SW 1271 (cell line): Measurements from ENCODE around the gene FNIP2.
"Not testable (repeated sequence)": the region's sequence is repeated elsewhere in the genome, so short reads cannot be mapped to it uniquely, and the experiment has no call there.

Experiments
- DNase-seq, 2 experiments: peaks; one replicate each; lab custom pipeline; 2025; lab: John Stamatoyannopoulos, UW

Gene FNIP2

DNA sequence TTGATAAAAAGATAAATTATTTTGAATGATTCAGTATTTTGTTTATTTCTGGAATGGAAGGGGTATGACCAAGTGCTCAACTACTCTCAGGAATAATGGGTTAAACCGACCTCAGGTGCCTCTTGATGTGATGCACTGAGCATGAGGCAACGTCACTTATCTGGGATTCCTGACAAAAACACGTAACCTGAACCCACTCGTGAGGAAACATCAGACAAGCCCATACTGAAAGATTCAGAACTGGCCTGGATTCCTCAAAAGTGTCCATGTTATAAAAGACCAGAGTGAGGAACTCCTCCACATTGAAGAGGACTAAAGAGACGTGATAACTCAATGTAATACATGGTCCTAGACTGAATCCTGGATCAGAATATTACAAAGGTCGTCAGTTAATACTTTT lies 144.0 kb downstream of the FNIP2 start:
- DNase-seq = no peak

DNA sequence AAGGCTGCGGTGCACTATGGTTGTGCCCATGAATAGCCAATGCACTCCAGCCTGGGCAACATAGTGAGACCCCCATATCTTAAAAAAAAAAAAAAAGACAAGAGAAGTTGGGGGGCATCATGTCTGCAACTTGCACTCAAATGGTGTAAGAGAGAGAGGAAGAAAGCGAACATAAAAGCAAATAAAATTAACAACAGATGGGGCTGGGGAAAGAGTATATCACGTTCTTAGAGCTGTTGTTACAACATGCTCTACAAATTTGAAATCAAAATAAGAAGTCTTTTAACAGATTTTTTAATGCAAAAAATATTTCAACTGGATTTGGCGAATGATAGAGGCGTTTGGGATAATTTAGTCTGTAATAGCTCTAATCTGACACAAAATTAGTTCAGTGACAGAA lies 144.9 kb downstream of the FNIP2 start:
- no peak for DNase-seq

DNA sequence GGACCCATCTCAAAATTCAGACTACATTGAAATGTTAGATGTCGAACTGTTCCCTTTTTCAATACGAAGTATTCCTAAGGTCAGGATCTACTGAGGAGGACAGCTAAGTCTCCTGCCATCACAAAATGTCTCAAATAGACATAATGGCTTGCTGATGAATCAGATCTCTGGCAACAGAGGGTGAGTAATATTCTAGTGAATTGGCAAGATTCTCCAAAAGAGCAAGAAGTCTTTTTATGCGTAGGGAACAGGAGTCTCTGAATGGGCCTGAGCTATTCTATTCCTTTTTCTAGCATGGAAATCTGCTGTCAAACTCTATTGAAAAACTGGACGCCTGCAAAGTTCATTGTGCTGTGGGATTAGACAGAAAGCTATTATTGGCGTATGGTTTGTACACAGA lies 145.4 kb downstream of the FNIP2 start:
- no peak for DNase-seq

DNA sequence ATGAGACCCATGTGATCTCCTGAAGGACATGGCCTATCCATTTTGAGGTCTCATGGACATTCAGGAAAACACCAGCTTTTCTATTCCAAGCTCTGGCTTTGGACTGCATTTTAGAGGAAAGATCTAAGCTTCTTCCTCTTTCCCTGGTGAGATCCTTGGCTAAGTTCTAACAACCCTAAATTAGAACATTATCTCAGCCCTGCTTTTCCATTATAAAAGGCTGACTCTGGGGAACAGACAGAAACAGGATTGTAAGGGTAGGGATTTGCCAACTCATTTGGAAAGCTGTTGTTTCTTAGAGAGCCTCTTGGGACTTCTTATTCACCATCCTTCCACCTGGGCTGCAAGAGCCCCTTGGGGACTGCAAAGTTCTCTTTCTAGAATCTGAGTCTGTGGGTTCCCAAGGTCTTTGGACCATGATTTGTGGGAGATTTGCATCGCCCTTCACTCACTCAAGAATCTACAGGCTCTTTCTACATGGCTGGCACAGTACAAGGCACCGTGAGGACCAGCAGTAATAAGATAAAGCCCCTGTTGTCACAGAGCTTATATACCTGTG lies 146.9 kb downstream of the FNIP2 start:
- DNase-seq = no peak

DNA sequence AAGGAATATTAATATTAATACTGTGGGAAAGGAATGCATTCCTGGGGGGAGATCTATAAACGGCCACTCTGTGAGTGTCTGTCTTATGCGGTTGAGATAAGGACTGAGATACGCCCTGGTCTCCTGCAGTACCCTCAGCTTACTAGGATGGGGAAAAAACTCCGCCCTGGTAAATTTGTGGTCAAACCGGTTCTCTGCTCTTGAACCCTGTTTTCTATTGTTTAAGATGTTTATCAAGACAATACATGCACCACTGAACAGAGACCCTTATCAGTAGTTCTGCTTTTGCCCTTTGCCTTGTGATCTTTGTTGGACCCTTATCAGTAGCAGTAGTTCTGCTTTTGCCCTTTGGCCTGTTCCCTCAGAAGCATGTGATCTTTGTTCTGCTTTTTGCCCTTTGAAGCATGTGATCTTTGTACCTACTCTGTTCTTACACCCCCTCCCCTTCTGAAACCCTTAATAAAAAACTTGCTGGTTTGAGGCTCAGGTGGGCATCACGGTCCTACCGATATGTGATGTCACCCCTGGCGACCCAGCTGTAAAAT lies 151.7 kb downstream of the FNIP2 start:
- not testable (repeated sequence) for DNase-seq

DNA sequence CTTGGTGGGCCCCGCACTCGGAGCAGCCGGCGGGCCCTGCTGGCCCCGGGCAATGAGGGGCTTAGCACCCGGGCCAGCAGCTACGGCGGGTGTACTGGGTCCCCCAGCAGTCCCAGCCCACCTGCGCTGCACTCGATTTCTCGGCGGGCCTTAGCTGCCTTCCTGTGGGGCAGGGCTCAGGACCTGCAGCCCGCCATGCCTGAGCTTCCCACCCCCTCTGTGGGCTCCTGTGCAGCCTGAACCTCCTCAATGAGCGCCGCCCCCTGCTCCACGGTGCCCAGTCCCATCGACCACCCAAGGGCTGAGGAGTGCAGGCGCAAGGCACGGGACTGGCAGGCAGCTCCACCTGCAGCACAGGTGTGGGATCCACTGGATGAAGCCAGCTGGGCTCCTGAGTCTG lies 158.9 kb downstream of the FNIP2 start:
- DNase-seq = not testable (repeated sequence)

DNA sequence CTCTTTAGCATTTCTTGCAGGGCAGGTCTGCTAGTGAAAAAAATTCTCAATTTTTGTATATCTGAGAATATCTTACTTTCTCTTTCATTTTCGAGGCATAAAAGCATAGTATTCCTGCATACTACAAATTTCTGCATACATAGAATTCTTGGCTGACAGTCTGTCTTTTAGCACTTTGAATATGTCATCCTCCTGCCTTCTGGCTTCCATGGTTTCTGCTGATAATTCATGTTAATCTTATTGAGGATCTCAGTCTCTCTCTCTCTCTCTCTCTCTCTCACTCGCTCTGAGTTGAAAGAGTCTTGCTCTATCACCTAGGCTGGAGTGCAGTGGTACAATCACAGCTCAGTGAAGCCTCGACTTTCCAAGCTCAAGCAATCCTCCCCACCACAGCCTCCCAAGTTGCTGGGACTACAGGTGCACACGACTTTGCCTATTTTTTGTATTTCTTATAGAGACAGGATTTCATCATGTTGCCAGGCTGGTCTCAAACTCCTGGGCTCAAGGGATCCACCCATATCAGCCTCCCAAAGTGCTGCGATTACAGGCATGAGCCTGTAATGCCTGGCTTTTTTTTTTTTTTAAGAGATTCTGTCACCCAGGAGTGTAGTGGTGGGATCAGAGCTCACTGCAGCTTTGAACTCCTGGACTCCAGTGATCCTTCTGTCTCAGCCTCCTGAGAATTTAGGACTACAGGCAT lies 161.3 kb downstream of the FNIP2 start:
- no peak for DNase-seq

DNA sequence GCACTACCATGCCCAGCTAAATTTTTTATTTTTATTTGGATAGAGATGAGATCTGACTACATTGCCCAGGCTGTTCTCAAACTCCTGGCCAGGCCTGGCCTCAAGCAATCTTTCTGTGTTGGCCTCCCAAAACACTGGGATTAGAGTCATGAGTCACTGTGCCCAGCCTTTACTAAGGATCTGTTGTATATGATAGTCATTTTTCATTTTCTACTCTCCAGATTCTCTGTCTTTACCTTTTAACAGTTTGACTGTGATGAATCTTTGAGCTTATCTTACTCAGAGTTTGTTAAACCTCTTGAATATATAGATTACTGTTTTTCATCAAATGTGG lies 161.8 kb downstream of the FNIP2 start:
- DNase-seq = no peak

DNA sequence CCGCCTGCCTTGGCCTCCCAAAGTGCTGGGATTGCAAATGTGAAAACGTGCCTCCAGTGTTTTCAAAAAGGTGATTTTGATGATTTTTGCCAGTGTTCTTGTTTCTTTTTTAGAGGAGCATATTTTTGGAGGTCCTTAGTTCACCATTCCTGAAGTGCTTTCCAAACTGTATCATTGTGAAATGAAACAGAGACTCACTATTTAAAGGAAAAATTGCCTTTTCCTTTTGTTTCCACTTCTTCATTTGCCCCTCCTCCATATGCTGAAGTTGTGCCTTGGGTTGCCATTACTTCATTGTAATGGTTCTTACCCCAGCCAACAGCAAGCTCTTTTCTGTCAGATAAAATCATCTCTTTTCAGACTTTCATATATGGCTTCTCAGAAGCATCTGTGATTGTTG lies 164.4 kb downstream of the FNIP2 start:
- no peak for DNase-seq

DNA sequence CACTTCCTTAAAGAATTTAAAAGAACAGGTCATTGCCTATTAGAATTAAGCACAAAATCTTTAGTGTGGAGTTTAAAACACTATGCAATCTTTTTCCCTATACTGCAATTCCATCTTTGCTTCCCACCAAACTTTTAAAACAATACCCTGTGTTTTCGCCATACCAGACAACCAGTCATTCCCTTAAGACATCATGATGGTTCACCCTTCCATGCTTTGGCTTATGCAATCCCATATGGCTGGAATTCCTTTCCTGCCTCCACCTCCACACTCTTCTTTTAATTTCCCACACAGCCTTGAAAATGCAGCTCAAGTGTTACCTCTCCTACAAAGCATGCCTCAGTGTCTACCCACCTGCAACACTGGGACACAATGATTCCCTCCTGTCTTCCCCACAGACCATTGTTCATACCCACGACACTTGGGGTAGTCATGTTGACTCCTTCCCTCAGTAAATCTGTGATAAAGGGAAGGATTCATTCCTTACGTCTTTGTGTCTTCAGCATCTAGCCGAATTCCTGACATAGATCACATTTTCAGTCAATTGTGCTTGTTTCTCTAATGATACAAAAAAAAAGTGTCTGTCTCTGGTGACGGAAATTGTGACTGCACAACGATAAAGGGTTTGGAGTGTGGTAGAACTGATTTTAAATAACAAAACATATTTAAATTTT lies 166.3 kb downstream of the FNIP2 start:
- DNase-seq = no peak

DNA sequence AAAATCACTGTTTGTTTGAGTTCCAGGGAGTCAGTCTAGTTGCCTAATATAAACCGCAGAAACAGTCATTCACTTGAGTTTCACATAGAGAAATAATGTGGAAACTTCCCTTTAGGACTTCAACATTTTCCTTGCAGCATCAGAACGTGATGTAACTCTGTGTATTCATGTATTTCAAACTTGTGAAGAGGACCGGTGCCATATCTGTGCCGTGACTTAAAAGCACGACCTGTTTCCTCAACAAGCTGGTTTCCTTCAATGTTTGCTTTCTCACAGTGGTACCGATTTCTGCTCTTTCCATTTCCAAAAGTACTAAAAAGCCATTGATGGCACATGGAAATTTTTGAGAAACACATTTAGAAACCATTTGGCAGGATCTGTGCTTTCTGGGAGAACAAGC lies 167.4 kb downstream of the FNIP2 start:
- no peak for DNase-seq

DNA sequence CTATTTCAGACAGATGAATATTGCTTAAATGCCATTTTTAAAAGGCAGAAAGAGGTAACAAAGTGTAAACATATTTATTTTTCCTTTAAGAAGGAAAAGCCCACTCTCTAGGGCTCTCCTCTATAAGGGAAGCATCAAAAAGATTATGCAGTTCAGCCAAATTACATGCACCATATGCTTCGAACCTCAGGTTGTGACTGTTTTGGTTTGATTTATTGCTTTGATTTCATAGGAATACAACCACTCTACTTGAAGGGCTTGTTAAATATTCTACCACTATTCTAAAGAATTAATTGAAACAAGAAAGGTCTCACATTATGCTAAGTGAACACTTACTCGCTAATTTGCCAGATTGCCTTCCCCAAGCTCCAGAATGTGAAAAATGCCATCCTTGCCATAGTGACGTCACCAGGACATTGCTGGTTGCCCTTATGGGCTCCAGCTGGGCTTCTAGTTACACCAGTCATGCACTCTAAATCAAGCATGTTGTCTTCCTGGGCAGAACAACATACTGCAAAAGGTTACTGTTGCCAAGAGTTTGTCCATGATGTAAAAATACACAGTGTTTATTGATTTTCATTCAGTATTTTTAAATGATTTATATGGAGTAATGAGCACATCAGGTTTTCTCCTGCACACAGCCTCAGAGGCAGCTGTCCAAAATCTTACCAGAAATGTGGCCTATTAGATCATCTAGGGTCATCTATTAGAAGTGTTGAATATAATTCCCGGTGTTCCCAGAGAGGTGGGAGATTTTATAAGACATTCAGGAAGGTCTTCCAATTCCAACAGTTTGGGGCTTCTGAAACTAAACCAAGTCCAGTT lies 169.6 kb downstream of the FNIP2 start:
- DNase-seq = no peak

DNA sequence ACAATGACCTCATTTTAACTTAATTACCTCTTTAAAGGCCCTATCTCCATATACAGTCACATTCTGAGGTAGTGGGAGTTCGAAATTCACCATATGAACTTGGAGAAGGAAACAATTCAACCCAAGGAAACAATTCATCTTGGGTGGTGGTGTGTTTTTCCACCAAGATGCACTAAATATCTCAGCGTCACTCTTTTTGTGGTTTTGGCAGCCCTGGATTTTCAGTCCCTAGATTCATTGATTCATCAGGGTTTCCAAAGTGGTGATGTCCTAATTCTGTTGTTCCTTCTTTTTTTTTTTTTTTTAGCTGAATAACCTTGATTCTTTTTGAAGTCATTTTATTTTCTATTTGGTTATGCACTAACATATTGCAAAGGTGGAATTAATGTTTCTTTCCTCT lies 171.4 kb downstream of the FNIP2 start:
- no peak for DNase-seq

DNA sequence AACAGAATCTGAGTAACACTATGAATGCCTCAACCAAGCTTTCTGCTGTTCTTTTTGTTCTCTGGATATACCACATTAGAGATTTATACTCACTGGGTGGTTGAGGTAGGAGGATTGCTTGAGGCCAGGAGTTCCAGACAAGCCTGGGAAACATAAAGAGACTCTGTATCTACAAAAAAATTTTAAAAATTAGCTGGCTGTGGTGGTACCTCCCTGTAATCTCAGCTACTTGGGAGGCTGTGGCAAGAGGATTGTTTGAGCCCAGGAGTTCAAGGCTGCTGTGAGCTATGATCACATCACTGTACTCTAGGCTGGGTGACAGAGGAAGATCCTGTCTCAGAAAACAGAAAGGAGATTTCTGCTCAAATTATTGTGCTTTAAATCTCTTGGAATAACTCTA lies 172.5 kb downstream of the FNIP2 start:
- DNase-seq = no peak

DNA sequence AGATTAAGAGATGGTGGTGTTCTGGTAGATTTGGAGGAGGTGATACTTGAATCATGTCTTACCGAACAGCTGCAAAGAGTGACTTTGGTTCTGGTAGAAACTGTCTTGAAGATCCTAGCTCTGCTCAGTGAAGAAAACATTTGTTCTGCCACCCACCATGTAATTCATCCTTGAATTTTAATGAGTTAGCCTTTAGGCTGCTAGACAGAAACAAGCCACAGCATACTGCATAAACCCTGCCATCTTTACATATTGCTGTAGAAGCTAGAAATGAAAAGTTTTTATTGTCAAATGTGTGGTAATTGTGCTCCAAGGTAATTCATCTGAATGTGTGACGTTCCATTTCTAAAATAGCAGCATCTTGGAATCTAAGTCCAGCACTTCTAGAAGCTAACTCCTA lies 173.1 kb downstream of the FNIP2 start:
- DNase-seq = no peak

DNA sequence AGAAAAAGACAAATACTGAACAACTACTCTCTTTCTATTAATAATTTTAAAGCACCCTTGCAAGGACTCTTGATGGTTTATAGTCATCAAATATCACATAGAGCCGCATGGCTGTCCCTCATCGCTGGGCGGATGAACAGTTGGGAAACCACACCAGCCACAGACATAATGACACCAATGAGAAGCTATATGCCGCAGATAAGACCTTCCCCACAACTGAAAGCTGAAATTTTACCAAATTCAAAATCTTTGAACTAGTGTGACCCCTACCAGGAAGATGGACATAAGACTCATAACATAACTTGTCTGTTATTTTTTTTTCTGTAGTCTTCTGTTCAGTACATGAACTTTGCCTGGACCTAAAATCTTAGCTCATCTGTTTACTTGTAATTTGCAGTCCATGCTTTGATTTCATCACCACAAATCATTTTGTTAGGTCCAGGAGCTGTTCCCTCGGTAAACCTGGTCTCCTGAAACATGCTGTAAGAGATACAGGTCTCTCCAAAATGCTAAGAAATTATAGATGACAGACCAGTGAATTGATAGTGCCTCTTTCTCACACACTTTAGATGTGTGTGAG lies 176.8 kb downstream of the FNIP2 start:
- DNase-seq = no peak

DNA sequence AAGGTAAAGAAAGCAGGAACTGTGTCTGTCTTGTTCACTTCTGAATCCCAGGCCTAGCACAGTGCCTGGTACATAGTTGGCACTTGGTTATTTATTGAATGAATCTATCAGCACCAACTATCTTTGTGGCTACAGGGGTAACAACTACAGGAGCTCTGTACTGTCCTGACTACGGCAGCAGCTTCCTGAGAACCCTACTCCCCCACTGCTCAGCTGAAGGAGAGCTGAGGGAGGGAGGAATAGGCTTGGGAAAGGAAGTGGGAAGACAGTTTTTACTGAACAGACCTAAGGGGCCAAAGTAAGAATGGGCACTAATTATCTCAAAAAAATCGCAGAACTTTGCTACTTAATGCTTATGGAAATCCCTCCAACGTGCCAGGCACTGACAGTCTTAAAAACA lies 178.0 kb downstream of the FNIP2 start:
- DNase-seq = no peak

DNA sequence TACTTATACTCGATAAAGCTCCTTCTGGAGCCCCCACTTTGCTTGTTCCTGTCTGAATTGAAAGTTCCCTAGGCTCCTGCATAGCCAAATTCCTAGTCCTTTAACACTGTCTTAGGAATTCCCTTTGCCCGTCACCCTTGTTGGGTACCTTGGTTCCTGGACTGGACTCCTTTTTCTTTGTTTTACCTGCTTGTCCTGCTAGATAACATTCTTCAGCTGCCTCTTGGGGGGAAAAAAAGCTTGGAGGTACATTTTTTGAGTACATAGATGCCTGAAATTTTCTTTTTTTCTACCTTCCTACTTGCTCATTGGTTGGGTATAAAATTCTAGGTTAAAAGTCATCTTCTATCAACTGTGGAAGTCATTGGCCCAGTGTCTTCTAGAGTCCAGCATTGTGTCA lies 179.2 kb downstream of the FNIP2 start:
- no peak for DNase-seq

DNA sequence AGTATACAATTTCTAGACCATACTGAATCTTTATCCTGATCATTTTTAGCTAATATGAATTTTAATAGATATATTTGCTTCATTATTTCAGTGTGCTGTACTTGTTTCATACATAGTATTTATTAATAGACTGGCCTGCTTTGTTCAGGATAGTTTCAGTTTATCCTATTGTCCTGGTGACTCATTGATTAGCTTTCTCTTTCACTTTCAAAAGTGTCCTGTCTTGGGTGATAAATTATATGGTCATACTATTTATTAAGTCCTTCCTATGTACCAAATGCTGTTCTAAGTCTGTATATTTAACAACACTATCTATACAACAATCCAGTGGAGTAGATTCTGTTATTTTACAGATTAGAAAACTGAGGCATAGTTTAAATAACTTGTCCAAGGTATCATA lies 180.3 kb downstream of the FNIP2 start:
- no peak for DNase-seq

DNA sequence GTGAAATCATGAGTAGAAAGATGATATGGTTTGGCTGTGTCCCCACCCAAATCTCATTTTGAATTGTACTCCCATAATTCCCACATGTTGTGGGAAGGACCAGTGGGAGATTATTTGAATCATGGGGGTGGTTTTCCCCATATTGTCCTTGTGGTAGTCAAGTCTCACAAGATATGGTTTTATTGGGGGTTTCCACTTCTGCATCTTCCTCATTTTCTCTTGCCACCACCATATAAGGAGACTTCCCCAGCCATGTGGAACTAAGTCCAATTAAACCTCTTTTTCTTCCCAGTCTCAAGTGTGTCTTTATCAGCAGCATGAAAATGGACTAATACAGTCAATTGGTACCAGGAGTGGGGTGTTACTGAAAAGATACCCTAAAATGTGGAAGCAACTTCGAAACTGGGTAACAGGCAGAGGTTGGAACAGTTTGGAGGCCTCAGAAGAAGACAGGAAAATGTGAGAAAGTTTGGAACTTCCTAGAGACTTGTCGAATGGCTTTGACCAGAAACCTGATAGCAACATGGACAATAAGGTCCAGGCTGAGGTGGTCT lies 183.5 kb downstream of the FNIP2 start:
- not testable (repeated sequence) for DNase-seq

DNA sequence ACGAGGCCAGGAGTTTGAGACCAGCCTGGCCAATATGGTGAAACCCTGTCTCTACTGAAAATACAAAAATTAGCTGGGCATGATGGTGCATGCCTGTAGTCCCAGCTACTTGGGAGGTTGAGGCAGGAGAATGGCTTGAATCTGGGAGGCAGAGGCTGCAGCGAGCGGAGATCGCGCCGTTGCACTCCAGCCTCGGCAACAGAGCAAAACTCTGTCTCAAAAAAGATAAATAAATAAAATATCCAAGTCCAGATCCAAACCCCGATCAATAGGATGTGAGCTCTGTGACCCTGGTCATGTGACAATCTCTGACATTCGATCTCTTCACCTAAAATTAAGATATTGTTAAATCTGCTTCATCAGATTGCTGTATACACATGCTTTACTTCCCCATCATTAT lies 187.5 kb downstream of the FNIP2 start:
- DNase-seq = not testable (repeated sequence)

DNA sequence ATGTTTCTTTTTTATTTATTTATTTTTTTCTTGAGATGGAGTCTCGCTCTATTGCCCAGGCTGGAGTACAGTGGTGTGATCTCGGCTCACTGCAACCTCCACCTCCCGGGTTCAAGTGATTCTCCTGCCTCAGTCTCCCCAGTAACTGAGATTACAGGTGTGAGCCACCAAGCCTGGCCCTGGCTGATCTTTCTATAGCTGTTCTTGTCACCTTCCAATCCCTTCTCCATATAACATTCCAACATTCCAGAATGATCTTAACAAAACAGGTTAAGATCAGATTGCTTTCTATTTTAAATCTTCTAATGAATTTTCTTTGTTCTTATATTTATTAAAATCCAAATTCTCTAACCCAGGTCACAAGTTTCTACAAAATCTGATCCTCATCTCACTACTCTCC lies 188.1 kb downstream of the FNIP2 start:
- DNase-seq = not testable (repeated sequence)
